VCaP (cell line): ENCODE data around the gene TFAP2C.
"Not testable (repeated sequence)": the region's sequence is repeated elsewhere in the genome, so short reads cannot be mapped to it uniquely, and the experiment has no call there.

ENCODE experiments used
- H3K27ac ChIP-seq: fragments of 450-650 bp; 2 replicates; pipeline ENCODE4 v1.5.1; 2017
- CTCF ChIP-seq: fragments of 450-650 bp; conservative IDR thresholded peaks from 2 replicates; pipeline ENCODE4 v1.5.1; 2017; ENCODE audit warnings: mild to moderate bottlenecking, moderate library complexity

The TFAP2C gene

GRCh38 chr20:56616716-56617115 is 12.4 kb upstream of the TFAP2C start:
- H3K27ac ChIP-seq = no peak overlapping the region
- no peak for TF ChIP-seq CTCF

- H3K27ac ChIP-seq = no peak overlapping the region
- TF ChIP-seq CTCF = no peak
These were observed 11.6 kb upstream of the TFAP2C start for GRCh38 chr20:56617489-56617888.

- no peak for TF ChIP-seq CTCF
These were observed 7.4 kb upstream of the TFAP2C start for GRCh38 chr20:56621730-56622129.

GRCh38 chr20:56623930-56624329 is 5.2 kb upstream of the TFAP2C start:
- H3K27ac ChIP-seq = not testable (repeated sequence)

More at GRCh38 chr20:56621730-56622129, 7.4 kb upstream of the TFAP2C start:
- H3K27ac ChIP-seq = no peak overlapping the region

- no peak for TF ChIP-seq CTCF
These were observed 4.1 kb upstream of the TFAP2C start for GRCh38 chr20:56624786-56625681.

GRCh38 chr20:56625837-56626236 is 3.3 kb upstream of the TFAP2C start:
- no peak overlapping the region for H3K27ac ChIP-seq
- no peak for TF ChIP-seq CTCF

More at GRCh38 chr20:56624786-56625681, 4.1 kb upstream of the TFAP2C start:
- H3K27ac ChIP-seq = no peak overlapping the region

GRCh38 chr20:56626367-56627121 is 2.6 kb upstream of the TFAP2C start:
- H3K27ac ChIP-seq = no peak overlapping the region
- TF ChIP-seq CTCF = no peak
